ENCODE measurements around the gene POMC.
"Not testable (repeated sequence)": the region's sequence is repeated elsewhere in the genome, so short reads cannot be mapped to it uniquely, and the experiment has no call there.

The POMC gene

DNA sequence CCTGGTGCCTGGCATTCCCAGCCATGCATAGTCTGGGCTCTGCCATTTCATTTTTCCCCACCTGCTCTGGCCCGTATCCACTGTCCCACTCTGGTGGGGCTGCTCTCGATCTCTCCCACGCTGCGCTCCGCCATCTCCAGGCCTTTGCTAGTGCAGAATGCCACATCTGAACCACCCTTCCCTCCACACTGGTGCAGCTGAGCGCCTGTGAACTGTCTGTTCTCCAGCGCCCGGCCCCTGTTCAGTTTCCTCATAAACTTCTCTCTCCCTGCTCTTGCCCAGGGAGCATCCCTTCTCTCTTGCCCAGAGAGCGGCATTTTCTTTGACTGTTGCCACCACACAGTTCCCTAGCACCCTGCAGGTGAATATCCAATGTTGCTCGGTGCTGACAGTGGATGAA lies 21.5 kb downstream of the POMC start:
- H3K4me3 ChIP-seq (ENCODE audit: low read depth, low read length): no peak overlapping the region
- no peak for DNase-seq (ENCODE audit: low read depth)

- no peak for DNase-seq (ENCODE audit: low read depth)
- H3K4me3 ChIP-seq (ENCODE audit: low read depth, low read length): no peak overlapping the region
These were observed 22.6 kb downstream of the POMC start for GRCh38 chr2:25145803-25146202.

GRCh38 chr2:25141120-25141519 lies 27.3 kb downstream of the POMC start:
- no peak overlapping the region for H3K4me3 ChIP-seq (ENCODE audit: low read depth, low read length)
- no peak for DNase-seq (ENCODE audit: low read depth)

- H3K4me3 ChIP-seq (ENCODE audit: low read depth, low read length); DNase-seq (ENCODE audit: low read depth): not testable (repeated sequence)
These were observed 27.8 kb downstream of the POMC start for GRCh38 chr2:25140535-25140934.

DNA sequence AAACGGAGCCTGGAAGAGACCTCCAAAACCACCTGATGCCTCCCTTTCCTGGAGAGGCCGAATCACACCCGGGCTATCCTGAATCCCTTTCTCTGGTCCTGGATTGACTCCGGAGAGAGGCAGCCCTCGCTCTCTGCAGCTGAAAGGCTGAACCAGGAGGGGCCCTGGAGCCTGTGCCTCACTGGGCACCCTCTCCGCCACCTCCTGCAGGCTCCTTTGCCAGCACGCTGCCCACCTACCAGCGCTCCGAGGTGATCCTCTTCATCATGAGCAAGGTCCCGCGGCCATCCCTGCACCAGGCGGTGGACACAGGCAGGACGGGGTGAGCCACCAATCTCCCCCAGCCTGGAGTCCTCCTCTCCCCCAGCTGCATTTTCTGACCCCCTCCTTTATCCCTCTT lies 35.7 kb downstream of the POMC start:
- H3K4me3 ChIP-seq (ENCODE audit: low read depth, low read length): no peak overlapping the region
- DNase-seq (ENCODE audit: low read depth): no peak

GRCh38 chr2:25132299-25132635 lies 36.1 kb downstream of the POMC start:
- H3K4me3 ChIP-seq (ENCODE audit: low read depth, low read length): no peak overlapping the region
- DNase-seq (ENCODE audit: low read depth): no peak

DNA sequence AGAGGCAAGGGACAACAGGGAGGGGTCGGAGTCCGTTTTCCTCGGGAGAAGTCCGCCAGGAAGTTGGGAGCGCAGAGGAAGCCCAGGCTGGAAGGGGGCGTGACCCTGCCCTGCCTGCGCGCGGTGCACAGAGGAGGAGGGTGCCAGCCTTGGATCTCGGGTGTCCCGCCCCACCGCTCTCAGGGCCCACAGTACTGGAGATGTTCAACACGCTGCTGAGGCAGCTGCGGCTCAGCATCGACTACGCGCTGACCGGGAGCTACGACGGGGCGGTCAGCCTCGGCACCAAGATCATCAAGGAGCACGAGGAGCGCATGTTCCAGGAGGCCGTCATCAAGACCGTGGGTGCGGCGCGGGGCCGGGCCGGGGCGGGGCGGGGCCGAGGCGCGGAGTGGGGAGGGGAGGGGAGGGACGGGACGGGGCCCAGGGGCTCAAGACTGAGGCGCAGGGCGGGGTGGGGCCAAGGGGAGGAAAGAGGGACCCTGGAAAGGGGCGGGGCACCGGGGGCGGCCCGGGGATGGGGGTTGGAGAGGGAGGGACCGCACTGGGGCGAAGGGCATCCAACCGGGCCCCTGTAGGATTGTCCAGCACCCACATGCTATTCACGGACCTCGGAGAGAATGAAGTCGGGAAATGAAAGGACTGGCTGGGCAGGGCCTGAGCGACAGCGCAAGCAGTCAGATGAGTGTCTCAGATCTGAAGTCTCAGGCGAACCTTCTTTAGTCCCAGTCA lies 36.6 kb downstream of the POMC start:
- no peak overlapping the region for H3K4me3 ChIP-seq (ENCODE audit: low read depth, low read length)
- DNase-seq (ENCODE audit: low read depth): no peak

DNA sequence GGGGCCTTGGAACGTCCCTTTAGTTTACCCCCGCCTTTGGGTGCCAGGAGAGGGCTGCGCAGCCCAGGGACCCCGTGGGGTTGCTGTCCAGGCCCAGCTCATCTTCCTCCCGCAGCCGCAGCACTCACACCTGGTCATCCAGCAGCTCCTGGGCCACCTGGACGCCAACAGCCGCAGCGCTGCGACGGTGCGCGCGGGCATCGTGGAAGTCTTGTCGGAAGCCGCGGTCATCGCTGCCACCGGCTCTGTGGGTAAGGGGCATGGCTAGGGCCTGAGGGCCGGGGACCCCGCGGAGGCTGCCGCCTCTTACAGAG lies 37.2 kb downstream of the POMC start:
- no peak overlapping the region for H3K4me3 ChIP-seq (ENCODE audit: low read depth, low read length)

DNA sequence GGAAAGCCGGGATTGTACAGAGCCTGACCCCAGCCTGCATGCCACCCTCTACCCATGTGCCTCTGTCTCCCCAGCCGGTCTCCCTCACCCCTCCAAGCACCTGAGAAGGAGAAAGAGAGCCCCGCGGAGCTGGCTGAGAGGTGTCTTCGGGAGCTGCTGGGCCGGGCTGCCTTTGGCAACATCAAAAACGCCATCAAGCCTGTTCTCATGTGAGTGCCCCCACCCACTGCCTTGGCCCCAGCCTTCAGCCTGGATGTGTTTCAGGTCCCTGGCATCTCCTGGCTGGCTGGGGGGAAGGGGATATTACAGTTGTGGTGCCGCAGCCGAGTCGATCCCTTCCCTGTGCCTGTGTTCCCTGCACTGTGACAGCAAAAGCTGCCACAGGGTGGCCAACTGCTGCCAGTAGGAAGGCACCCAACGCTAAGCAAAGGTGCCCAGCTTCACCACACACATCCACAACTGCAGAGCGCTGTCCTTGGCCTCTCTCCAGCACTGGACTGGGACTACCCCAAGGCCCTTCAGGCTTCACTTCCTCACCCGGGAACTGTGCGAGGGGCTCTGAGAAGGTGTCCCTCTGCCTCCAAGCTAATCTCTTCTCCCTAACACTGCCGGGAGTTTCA lies 38.4 kb downstream of the POMC start:
- no peak overlapping the region for H3K4me3 ChIP-seq (ENCODE audit: low read depth, low read length)
- DNase-seq (ENCODE audit: low read depth): no peak

More for the DNA sequence above, 37.2 kb downstream of the POMC start:
- no peak for DNase-seq (ENCODE audit: low read depth)

DNA sequence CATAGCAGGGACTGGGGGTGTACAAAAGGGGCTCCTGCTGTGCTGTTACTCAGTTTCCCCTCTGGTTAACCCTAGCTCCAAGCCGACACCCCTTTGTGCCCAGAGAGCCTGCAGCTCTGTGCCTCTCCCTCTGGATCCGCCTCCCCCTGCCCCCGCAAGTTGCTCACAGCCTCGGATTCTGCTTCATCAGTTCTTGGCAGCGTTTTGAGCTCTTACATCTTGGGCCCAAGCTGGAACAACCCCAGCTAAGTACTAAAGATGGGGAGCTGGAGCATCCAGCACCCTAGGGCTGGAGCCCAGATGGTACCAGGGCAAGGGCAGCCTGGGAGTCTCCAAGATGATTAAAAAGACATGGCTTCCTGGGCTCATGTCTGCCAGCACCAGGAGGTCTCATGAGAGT lies 40.7 kb downstream of the POMC start:
- peak; percentile 17 for DNase-seq (ENCODE audit: low read depth)
- H3K4me3 ChIP-seq (ENCODE audit: low read depth, low read length): no peak overlapping the region

DNA sequence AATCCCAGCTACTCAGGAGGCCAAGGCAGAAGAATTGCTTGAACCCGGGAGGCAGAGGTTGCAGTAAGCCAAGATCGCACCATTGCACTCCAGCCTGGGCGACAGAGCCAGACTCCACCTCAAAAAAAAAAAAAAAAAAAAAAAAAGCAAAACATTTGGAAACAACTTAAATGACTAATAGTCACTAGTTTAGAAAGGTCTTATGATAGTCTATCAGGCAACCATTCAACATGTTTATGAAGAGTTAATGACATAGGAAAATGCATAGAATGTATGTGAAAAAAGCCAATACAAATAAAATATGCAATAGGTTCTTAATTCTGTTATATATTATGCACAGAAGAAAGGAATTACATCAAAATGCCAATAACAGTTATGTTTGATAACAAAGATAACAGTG lies 41.3 kb downstream of the POMC start:
- H3K4me3 ChIP-seq (ENCODE audit: low read depth, low read length); DNase-seq (ENCODE audit: low read depth): not testable (repeated sequence)

DNA sequence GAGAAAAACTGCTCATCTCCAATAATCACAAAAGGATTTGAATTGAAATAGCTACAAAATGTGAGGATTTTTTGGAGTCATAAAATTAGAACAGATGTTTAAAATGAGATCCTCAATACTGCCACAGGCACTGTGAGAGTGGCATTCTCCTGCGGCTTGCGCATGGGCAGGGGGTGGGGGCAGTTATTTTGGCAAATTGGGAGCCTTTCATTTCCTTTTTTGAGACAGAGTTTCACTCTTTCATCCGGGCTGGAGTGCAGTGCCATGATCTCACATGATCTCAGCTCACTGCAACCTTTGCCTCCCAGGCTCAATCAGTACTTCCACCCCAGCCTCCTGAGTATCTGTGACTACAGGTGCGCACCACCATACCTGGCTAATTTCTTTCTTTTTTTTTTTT lies 42.4 kb downstream of the POMC start:
- no peak for DNase-seq (ENCODE audit: low read depth)
- no peak overlapping the region for H3K4me3 ChIP-seq (ENCODE audit: low read depth, low read length)

DNA sequence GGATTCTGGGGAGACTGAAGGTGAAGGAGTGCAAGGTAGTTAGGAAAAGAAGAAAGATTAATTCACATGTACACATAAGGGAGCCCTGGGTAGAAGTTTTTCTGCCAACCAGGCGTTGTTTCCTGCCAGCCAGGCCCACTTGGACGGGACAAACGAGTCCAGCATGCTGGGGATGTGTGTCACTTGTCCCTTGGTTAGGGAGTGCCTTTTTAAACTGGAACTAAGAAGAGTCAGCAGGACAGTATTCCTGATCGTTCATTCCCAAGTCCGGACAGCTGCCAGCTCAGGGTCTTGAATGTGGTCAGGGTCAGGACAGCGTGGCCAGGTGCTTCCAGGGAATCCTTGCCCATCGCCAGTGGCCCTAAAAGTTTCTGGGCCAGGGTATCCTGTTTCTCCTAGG lies 43.2 kb downstream of the POMC start:
- no peak overlapping the region for H3K4me3 ChIP-seq (ENCODE audit: low read depth, low read length)

GRCh38 chr2:25123682-25124081 lies 44.7 kb downstream of the POMC start:
- DNase-seq (ENCODE audit: low read depth): no peak
- H3K4me3 ChIP-seq (ENCODE audit: low read depth, low read length): no peak overlapping the region

More for the DNA sequence above, 43.2 kb downstream of the POMC start:
- DNase-seq (ENCODE audit: low read depth): no peak

GRCh38 chr2:25122367-25122766 lies 46.0 kb downstream of the POMC start:
- DNase-seq (ENCODE audit: low read depth): no peak
- no peak overlapping the region for H3K4me3 ChIP-seq (ENCODE audit: low read depth, low read length)

DNA sequence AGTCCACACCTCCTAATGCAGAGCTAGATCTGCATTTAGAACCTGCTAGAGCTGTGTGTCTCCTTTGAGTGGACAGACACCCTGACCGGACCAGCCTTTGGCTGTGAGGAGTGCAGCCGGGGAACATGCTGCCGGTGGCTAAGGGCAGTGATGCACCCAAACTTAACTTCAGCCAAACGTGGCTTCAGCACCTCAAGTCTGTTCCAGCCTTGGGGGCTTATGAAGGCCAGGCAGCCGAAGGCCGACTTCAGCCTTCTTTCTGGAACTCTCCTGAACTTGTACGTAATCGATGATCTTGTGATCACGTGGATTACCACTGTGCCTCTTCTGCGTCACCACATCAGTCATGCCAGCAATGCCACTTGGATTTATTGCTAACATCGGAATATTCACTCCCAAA lies 49.1 kb downstream of the POMC start:
- no peak overlapping the region for H3K4me3 ChIP-seq (ENCODE audit: low read depth, low read length)
- DNase-seq (ENCODE audit: low read depth): no peak

DNA sequence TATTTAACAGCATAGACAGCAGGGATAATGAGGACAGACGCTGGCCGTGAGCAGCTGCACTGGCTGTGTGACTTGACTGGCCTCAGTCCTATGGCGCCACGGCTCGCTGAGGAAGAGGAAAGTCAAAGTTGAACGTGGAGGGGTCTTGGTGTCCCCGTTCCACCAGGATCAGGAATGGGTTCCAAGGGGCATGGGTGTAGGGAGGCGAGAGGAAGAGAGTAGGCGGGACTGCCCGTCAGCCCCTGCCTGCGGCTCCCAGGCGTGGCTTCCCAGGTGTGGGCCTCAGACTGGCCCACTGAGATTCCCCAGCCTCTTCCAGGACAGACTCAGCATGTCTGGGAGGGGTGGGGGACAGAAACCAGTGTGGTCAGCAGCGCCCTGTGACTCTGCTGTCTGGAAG lies 51.4 kb downstream of the POMC start:
- H3K4me3 ChIP-seq (ENCODE audit: low read depth, low read length): no peak overlapping the region
- no peak for DNase-seq (ENCODE audit: low read depth)

GRCh38 chr2:25115902-25116301 lies 52.5 kb downstream of the POMC start:
- H3K4me3 ChIP-seq (ENCODE audit: low read depth, low read length): no peak overlapping the region
- peak; percentile 15 for DNase-seq (ENCODE audit: low read depth)

DNA sequence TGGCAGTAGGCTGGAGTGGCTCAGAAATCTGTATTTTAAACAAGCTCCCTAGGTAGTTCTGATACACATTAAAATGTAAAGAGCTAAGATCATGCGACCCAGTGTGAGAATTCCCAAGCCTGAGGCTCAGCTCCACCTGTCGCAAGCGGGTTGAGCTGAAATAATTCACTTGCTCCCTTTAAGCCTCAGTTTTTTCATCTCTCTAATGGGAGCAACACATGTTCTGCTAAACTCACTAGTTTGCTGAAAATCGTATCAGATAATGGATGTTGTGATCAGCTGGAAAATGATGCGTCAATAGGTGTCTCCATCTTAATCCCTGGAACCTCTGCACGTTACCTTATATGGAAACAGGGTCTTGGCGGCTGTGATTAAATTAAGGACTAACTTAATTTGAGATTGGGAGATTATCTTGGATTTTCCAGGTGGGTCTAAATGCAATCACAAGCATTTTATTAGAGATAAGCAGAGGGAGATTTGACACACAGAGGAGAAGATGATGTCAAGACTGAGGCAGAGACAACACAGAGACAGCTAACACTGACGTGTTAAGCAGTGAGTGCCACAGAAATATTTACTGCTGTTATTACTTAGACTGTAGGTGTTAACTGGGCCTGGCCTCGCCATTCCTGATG lies 53.0 kb downstream of the POMC start:
- DNase-seq (ENCODE audit: low read depth): no peak
- no peak overlapping the region for H3K4me3 ChIP-seq (ENCODE audit: low read depth, low read length)

GRCh38 chr2:25112113-25112512 lies 56.3 kb downstream of the POMC start:
- H3K4me3 ChIP-seq (ENCODE audit: low read depth, low read length): no peak overlapping the region
- DNase-seq (ENCODE audit: low read depth): no peak
